ENCODE measurements around the gene POLR2C. TPM values are rescaled to one million over a fixed set of nuclear protein-coding genes. Genes with fewer than 3 reads are reported as not detected.
A peak's percentile ranks its signal among the peaks of the same experiment; 100 is the strongest.
"Not testable (repeated sequence)": the region's sequence is repeated elsewhere in the genome, so short reads cannot be mapped to it uniquely, and the experiment has no call there.

Gene POLR2C
- total RNA-seq, 6 experiments from 2014 or later, result 66.0 to 79.4 (median 71.3) TPM

GRCh38 chr16:57435838-57436237 is 26.6 kb upstream of the POLR2C start:
- Mint-ChIP-seq H3K4me3 (no peak overlapping the region), H3K4me1 (ENCODE audit: low read depth) (no peaks in the 10 kb centered on the region), H3K27ac (no peak overlapping the region), H3K9me3 (peaks cover 12% of the 10 kb centered on the region), H3K27me3 (ENCODE audit: insufficient read depth) (peaks cover 1% of the 10 kb centered on the region; the same call in 1 of the 2 replicates), H3K36me3 (ENCODE audit: low read depth) (peaks cover 35% of the 10 kb centered on the region)
- TF ChIP-seq CTCF (IDR thresholded peaks at IDR 0.05), result no peak
- no peak for DNase-seq

- H3K4me3 Mint-ChIP-seq; H3K27ac Mint-ChIP-seq; H3K4me1 Mint-ChIP-seq (ENCODE audit: low read depth); DNase-seq; H3K27me3 Mint-ChIP-seq (ENCODE audit: insufficient read depth): not testable (repeated sequence)
- peaks cover 34% of the 10 kb centered on the region for H3K36me3 Mint-ChIP-seq (ENCODE audit: low read depth)
- H3K9me3 Mint-ChIP-seq, result peaks cover 16% of the 10 kb centered on the region
These were observed 22.5 kb upstream of the POLR2C start for GRCh38 chr16:57439947-57440346.

DNA sequence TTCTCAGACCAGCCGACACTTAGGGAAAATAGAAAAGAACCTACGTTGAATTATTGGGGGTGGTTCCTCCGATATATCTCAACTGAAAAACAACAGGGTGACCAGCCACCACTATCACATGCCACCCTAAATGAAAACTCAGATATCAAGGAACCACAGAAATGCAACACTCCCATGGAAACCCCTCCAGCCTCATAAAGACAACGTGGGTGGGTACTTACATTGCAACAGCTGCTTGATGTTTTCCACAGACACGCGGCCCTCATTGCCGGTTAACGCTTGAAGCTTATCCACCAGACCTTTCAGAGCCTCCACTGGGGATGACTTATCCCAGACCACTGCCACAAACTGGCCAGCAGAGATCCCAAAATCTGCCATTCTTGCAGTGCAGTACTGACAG is 21.9 kb upstream of the POLR2C start:
- not testable (repeated sequence) for H3K27ac Mint-ChIP-seq; H3K4me3 Mint-ChIP-seq; DNase-seq; H3K4me1 Mint-ChIP-seq (ENCODE audit: low read depth); H3K27me3 Mint-ChIP-seq (ENCODE audit: insufficient read depth)
- Mint-ChIP-seq H3K9me3 (peaks cover 16% of the 10 kb centered on the region), H3K36me3 (ENCODE audit: low read depth) (peaks cover 34% of the 10 kb centered on the region)

GRCh38 chr16:57444711-57445110 is 17.8 kb upstream of the POLR2C start:
- Mint-ChIP-seq H3K36me3 (ENCODE audit: low read depth) (peaks cover 25% of the 10 kb centered on the region), H3K27me3 (ENCODE audit: insufficient read depth) (no peaks in the 10 kb centered on the region; the same call in 1 of the 2 replicates), H3K4me1 (ENCODE audit: low read depth) (peaks cover 31% of the 10 kb centered on the region), H3K9me3 (peaks cover 15% of the 10 kb centered on the region), H3K27ac (peak overlapping the region; percentile 46; the same call in 1 of the 2 replicates), H3K4me3 (no peak overlapping the region)
- no peak for DNase-seq
- TF ChIP-seq CTCF (IDR thresholded peaks at IDR 0.05), result no peak

DNA sequence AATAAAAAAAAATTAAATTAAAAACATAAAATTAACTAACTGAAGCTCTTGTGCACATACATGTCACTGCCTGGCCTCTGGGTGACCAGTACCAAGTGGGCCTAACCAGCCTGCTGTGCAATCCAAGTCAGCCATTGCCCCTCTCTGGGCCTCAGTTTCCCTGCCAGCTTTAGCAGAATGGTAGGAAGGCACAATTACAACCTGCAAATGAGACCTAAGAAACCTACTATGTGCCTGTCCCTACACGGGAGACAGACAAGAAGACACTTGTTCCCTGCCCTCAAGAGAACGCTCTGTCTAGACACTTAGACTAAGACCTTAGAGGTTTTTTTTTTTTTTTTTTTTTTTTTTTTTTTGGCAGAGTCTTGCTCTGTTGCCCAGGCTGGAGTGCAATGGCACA is 17.0 kb upstream of the POLR2C start:
- no peaks in the 10 kb centered on the region; the same call in 1 of the 2 replicates for H3K27me3 Mint-ChIP-seq (ENCODE audit: insufficient read depth)
- TF ChIP-seq CTCF (IDR thresholded peaks at IDR 0.05), result no peak
- H3K36me3 Mint-ChIP-seq (ENCODE audit: low read depth), result peaks cover 17% of the 10 kb centered on the region
- peaks cover 7% of the 10 kb centered on the region for H3K9me3 Mint-ChIP-seq
- no peak for DNase-seq
- H3K27ac Mint-ChIP-seq, result no peak overlapping the region
- no peak overlapping the region for H3K4me3 Mint-ChIP-seq
- peaks cover 31% of the 10 kb centered on the region for H3K4me1 Mint-ChIP-seq (ENCODE audit: low read depth)

DNA sequence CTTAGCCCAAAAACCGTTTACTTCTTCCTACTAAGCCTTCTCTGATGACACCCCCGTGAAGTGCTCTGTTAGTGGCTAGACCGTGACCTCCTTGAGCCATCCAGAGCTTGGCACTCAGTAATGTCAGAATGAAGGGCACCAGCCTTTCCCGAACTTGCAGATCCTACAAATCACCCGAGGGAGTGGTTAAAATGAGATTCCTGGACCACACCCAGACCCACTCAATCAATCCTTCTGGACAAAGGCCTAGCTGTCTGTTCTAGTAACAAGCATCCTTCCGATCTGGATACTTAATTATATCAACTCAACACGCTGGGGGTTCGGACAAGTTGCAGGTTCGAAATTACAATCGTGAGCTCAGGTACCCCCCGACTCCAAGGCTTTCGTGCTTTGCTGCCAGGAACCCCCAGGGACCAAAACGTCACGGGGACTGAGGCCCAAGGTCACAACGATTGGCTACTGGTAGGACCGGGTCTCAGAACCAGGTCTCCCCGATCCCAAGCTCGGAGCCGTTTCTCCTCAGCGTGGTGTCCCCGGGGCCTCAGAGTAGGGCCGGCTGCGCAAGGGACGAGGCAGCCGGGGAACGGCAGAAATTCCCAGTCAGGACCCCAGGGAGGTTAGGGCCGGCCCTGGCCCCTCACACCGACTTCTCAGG is 15.8 kb upstream of the POLR2C start:
- H3K36me3 Mint-ChIP-seq (ENCODE audit: low read depth), result peaks cover 8% of the 10 kb centered on the region; the same call in 1 of the 2 replicates
- H3K4me3 Mint-ChIP-seq, result peak overlapping the region; percentile 98
- H3K27me3 Mint-ChIP-seq (ENCODE audit: insufficient read depth), result no peaks in the 10 kb centered on the region; the same call in 1 of the 2 replicates
- peaks cover 31% of the 10 kb centered on the region for H3K4me1 Mint-ChIP-seq (ENCODE audit: low read depth)
- DNase-seq, result peak; percentile 10
- H3K9me3 Mint-ChIP-seq, result no peaks in the 10 kb centered on the region
- TF ChIP-seq CTCF (IDR thresholded peaks at IDR 0.05), result no peak
- peak overlapping the region; percentile 90 for H3K27ac Mint-ChIP-seq
